Activated T-cell treated with anti-CD3 and anti-CD28 coated beads, Interleukin-2, amount 50 U/mL, for 24 hours (primary cell): ENCODE measurements around the gene PRR14.
A peak's percentile ranks its signal among the peaks of the same experiment; 100 is the strongest.
"Not testable (repeated sequence)": the region's sequence is repeated elsewhere in the genome, so short reads cannot be mapped to it uniquely, and the experiment has no call there.

Experiments used
- DNase-seq: peaks from one replicate; pipeline ENCODE4 v3.0.0-alpha.2; 2020
- H3K27ac Mint-ChIP-seq: 2 replicates; pipeline ENCODE4 v1.8.0; 2020; ENCODE audit warnings: mild to moderate bottlenecking, mixed read lengths
- H3K27me3 Mint-ChIP-seq: 2 replicates; pipeline ENCODE4 v1.8.0; 2020; ENCODE audit warnings: mixed read lengths
- H3K36me3 Mint-ChIP-seq: 2 replicates; pipeline ENCODE4 v1.8.0; 2020; ENCODE audit warnings: low read depth, mixed read lengths
- H3K4me1 Mint-ChIP-seq: 2 replicates; pipeline ENCODE4 v1.8.0; 2020; ENCODE audit warnings: low read depth, mixed read lengths
- H3K4me3 Mint-ChIP-seq: 2 replicates; pipeline ENCODE4 v1.8.0; 2020; ENCODE audit warnings: mild to moderate bottlenecking, moderate library complexity, mixed read lengths
- H3K9me3 Mint-ChIP-seq: 2 replicates; pipeline ENCODE4 v1.8.0; 2020; ENCODE audit warnings: mixed read lengths

Gene PRR14

GRCh38 chr16:30700971-30701370, 50.2 kb downstream of the PRR14 start:
- Mint-ChIP-seq H3K27me3 (no peaks in the 10 kb centered on the region), H3K9me3 (no peaks in the 10 kb centered on the region), H3K4me3 (peak overlapping the region; percentile 44), H3K4me1 (peaks cover 29% of the 10 kb centered on the region), H3K36me3 (peaks cover 73% of the 10 kb centered on the region), H3K27ac (peak overlapping the region; percentile 85)
- DNase-seq: no peak

GRCh38 chr16:30703071-30703470, 52.3 kb downstream of the PRR14 start:
- H3K27me3 Mint-ChIP-seq, DNase-seq, H3K4me3 Mint-ChIP-seq, H3K9me3 Mint-ChIP-seq: not testable (repeated sequence)
- Mint-ChIP-seq H3K4me1 (peaks cover 19% of the 10 kb centered on the region), H3K27ac (peak overlapping the region; percentile 71), H3K36me3 (peaks cover 90% of the 10 kb centered on the region)

GRCh38 chr16:30703971-30704370, 53.2 kb downstream of the PRR14 start:
- no peaks in the 10 kb centered on the region for H3K27me3 Mint-ChIP-seq
- no peaks in the 10 kb centered on the region for H3K9me3 Mint-ChIP-seq
- H3K27ac Mint-ChIP-seq: no peak overlapping the region
- H3K4me1 Mint-ChIP-seq: peaks cover 19% of the 10 kb centered on the region
- no peak overlapping the region for H3K4me3 Mint-ChIP-seq
- DNase-seq: no peak
- H3K36me3 Mint-ChIP-seq: peaks cover 94% of the 10 kb centered on the region
